NCI-H2196 (cell line): ENCODE data around the gene AIRE.

Source experiments
- DNase-seq: peaks from one replicate; lab custom pipeline; 2025; ENCODE audit not compliant: unreplicated experiment; lab: John Stamatoyannopoulos, UW

The AIRE gene

DNA sequence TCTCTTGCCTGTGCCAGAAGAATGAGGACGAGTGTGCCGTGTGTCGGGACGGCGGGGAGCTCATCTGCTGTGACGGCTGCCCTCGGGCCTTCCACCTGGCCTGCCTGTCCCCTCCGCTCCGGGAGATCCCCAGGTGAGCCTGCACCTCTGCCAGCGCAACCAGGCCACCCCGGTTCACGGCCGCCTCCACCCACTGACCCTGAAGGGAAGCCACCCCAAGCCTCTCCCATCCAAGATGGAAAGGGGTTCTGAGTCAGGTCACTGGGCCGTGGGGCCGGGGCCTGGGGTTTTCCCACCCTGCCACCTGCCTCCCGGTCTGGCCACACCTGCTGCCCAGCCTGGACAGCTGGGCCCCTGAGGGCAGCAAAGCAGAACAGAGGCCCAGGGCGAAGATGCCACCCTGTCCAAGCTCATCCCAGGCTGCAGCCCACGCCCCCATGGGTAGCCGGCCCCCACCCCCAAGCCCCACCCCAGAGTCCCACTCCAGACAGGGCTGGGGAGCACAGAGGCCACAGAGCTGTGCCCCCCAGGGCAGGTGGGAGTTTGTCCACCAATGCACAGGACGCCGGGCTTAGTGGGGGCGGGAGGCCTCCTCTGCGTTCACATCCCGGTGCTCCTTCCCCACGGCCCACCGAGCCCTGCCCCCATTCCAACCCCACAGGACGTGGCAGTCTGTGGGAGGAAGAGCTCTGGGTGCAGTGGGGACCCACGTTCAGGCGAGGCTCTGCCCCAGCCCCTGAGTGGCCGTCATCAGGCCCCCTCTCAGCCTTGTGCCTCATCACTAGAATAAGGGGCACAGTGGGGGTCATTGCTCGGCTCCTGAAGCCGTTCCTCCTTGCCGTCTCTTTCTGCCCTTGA is 5.6 kb downstream of the AIRE start:
- DNase-seq: no peak

GRCh38 chr21:44291936-44292811 is 6.5 kb downstream of the AIRE start:
- DNase-seq: no peak

GRCh38 chr21:44292812-44293195 is 7.1 kb downstream of the AIRE start:
- DNase-seq: no peak

DNA sequence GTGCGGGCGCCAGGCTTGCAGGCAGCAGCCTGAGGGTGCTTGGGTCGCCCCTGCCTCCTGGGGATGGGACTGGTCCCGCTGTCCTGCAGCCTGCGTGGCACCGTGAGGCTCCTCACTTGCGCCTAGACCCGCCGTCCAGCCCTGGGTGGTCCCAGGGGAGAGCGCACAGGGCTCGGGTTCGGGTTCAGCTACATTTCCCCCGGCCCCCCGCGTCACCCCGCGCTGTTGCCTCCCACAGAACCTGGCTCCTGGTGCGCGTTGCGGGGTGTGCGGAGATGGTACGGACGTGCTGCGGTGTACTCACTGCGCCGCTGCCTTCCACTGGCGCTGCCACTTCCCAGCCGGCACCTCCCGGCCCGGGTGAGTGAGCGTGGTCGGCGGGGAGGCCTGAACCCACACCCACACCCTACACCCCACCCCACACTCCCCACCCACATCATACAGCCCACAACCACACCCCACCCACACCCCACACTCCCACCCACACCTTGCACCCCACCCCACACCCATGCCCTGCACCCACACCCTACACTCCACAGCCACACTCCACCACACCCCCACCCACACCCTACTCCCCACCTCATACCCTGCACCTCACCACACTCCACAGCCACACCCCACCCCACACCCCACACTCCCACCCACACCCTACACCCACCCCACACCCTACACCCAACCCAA is 8.0 kb downstream of the AIRE start:
- DNase-seq: no peak

- no peak for DNase-seq
Observed at GRCh38 chr21:44294391-44295162, 8.9 kb downstream of the AIRE start.

GRCh38 chr21:44295163-44295573 is 9.5 kb downstream of the AIRE start:
- DNase-seq: no peak

- DNase-seq: no peak
Observed at GRCh38 chr21:44295646-44296045, 10.0 kb downstream of the AIRE start.

DNA sequence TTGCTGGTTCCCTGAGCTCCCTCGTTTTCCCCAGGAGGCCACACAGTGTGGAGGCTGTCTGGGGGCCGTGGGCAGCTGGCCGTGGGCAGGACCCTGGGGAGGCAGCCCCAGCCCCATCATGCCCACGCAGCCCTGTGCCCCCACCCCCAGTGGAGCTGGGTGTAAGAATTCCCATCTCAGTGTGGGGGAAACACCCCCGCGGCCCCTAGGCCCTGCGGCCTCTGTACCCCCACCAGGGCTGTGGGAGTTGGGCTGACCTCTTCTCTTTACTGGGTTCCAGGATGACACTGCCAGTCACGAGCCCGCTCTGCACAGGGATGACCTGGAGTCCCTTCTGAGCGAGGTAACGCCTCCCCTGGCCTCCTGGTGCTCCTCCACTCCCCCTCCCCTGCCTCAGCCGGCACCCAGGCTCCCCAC is 10.4 kb downstream of the AIRE start:
- no peak for DNase-seq

GRCh38 chr21:44296916-44297315 is 11.2 kb downstream of the AIRE start:
- DNase-seq: no peak

DNA sequence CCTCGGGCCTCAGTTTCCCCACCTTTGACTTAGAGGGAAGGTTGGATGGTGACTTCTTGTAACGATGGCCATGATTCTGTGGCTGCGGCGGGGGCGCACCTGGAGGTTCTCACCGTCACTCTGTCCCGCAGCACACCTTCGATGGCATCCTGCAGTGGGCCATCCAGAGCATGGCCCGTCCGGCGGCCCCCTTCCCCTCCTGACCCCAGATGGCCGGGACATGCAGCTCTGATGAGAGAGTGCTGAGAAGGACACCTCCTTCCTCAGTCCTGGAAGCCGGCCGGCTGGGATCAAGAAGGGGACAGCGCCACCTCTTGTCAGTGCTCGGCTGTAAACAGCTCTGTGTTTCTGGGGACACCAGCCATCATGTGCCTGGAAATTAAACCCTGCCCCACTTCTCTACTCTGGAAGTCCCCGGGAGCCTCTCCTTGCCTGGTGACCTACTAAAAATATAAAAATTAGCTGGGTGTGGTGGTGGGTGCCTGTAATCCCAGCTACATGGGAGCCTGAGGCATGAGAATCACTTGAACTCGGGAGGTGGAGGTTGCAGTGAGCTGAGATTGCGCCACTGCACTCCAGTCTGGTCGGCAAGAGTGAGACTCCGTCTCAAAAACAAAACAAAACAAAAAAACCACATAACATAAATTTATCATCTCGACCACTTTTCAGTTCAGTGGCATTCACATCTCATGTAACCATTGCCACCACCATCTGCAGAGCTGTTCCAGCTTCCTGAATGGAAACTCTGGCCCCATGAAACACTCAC is 12.0 kb downstream of the AIRE start:
- DNase-seq: peak; percentile 82

- no peak for DNase-seq
Observed at GRCh38 chr21:44298301-44298700, 12.6 kb downstream of the AIRE start.

DNA sequence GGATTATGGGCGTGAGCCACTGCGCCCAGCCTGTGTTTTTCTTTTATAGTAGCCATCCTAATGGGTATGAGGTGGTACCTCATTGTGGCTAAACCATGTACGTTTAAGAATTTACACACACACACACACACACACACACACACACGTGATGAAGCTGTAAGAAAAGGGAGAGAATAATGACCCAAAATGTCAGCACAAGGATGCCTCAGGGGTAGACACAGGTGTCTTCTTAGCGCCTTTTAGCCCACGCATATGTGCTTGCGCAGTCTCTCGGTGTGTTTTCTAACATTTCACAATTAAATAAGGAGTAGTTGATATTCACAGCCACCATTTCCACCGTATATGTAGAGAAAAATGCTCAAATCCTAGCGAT is 13.4 kb downstream of the AIRE start:
- no peak for DNase-seq

DNA sequence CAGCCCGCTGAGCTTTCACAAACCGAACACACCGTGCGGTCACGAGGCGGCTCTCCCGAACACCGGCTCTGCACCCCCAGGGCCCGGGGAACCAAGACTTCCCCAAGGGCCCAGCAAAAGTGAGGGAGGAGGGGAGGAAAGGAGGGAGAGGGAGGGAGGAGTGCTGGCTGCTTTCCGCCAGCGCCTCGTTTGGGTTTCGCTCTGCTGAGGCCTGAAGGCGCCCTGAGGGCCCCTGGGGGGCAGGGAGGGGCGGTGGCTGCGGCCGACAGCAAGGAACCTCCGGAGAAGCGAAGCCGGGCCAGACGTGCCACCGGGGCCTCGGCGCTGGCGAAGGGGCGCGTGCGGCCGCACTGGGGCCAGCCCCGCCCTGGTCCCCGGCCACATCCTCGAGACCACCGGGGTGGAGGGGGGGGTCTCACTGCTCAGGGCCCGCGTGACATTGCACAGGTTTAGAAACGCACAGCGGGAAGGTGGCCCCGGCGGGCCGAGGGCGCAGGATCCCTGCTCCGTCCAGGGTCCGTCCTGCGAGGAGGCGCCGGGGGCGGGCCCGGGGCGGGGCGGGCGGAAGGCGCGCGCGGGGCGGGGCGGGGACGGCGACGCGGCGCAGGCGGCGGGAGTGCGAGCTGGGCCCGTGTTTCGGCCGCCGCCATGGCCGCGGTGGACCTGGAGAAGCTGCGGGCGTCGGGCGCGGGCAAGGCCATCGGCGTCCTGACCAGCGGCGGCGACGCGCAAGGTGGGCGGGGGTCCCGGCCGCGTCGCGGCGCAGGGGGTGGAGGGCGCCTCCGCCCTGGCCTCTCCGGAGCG is 14.0 kb downstream of the AIRE start, which contains the start of gene PFKL:
TSS of gene PFKL (plus strand) at position 596 of the 804 bp plus-strand sequence. CDS start at position 649, 53 bp downstream.
- peak; percentile 68 for DNase-seq

DNA sequence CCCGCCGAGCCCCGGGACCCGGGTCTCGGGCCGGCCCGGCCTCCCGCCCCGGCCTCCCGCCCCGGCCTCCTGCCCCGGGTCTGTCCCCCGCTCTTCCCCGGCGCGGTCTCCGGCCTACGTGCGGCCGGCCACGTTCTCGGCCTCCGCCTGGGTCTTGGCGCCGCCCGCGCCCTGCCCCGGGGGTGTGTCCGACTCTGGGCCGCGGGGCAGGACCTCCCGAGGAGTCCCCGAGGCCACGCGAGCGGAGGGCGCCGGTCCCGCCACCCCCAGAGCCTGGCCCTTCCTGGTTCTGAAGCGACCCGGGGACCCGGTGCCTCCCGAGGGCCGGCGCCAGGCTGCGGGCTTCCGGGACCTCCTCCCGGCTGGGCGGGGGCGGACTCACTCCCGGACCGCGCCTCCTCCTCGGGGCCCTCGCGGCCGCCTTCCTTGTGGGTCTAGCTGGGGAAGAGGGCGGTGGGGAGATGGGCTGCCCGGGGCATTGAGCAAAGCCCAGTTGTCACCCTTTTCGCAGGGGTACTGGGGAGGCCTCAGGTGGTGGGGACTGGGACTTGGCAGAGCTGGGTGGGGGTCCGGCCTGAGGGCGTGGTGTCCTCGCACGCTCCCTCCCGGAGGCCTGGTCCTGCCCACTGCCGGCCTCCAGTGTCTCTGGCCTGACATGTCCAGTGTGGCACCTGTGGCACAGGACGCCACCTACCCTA is 14.7 kb downstream of the AIRE start:
- peak; percentile 45 for DNase-seq

GRCh38 chr21:44301141-44301540 is 15.5 kb downstream of the AIRE start:
- DNase-seq: no peak

- DNase-seq: peak; percentile 48
Observed at GRCh38 chr21:44301961-44302406, 16.3 kb downstream of the AIRE start.

DNA sequence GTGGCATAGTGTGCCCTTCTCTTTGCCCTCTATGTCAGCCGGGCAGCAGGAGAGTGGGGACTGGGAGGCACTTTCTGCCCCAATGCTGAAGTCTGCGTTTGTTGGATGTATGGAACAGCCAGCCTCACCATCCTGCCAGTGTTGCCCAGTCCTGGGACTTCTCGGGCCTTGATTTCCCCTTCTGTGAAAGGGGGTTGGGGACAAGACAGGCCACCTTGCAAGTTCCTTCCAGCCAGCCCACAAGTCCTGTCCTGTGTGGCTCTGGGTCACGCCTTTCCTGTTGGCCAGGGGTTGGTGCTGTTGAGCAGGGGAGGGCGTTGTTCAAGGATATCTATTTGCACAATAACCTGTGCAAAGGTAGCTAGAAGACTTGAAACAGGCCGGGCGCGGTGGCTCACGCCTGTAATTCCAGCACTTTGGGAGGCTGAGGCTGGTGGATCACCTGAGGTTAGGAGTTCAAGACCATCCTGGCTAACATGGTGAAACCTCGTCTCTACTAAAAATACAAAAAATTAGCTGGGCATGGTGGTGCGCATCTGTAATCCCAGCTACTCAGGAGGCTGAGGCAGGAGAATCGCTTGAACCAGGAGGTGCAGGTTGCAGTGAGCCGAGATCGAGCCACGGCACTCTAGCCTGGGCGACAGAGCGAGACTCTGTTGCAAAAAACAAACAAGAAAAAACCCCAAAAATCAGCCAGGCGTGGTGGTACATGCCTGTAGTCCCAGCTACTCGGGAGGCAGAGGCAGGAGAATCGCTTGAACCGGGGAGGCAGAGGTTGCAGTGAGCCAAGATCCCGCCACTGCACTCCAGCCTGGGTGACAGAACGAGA is 17.1 kb downstream of the AIRE start:
- peak; percentile 26 for DNase-seq
